T-helper 1 cell treated with Interleukin-12 subunit alpha and Interleukin-12 subunit beta and Interleukin-4 antibody, amounts not matched to agents 30 ng/mL and 1 ng/mL, for 36 hours (primary cell): ENCODE data around the gene TSEN2. TPM values are rescaled to one million over a fixed set of nuclear protein-coding genes. Genes with fewer than 3 reads are reported as not detected.
"Not testable (repeated sequence)": the region's sequence is repeated elsewhere in the genome, so short reads cannot be mapped to it uniquely, and the experiment has no call there.

Source experiments
- intact Hi-C: fragments of 100-400 bp; cut with micrococcal nuclease; formaldehyde crosslinking; loops from one replicate; pipeline ENCODE4 v1.15.1; 2024
- total RNA-seq: library from RNA; stranded (reverse); gene quantifications from 2 replicates; pipeline ENCODE4 v1.2.3, GENCODE V29; 2022

Gene TSEN2
- total RNA-seq, 1 donor from 2014 or later, result 13.3 TPM

GRCh38 chr3:12451960-12452359, 32.3 kb upstream of the TSEN2 start:
- intact Hi-C loops, result no loop called here

- intact Hi-C loops, result no loop called here
Measured at GRCh38 chr3:12452361-12453330, 31.6 kb upstream of the TSEN2 start.

- intact Hi-C loops, result no loop called here
Measured at GRCh38 chr3:12454076-12454815, 30.0 kb upstream of the TSEN2 start.

GRCh38 chr3:12454816-12455121, 29.5 kb upstream of the TSEN2 start:
- intact Hi-C loops, result no loop called here

GRCh38 chr3:12455740-12456139, 28.5 kb upstream of the TSEN2 start:
- intact Hi-C loops, result no loop called here

- intact Hi-C loops, result no loop called here
Measured at GRCh38 chr3:12456441-12456840, 27.8 kb upstream of the TSEN2 start.

GRCh38 chr3:12457380-12457779, 26.9 kb upstream of the TSEN2 start:
- intact Hi-C loops, result not testable (repeated sequence)

- intact Hi-C loops, result no loop called here
Measured at GRCh38 chr3:12458901-12459300, 25.4 kb upstream of the TSEN2 start.

- intact Hi-C loops, result no loop called here
Measured at GRCh38 chr3:12460127-12460526, 24.2 kb upstream of the TSEN2 start.

- intact Hi-C loops, result no loop called here
Measured at GRCh38 chr3:12461097-12461649, 23.1 kb upstream of the TSEN2 start.

- intact Hi-C loops, result no loop called here
Measured at GRCh38 chr3:12462159-12462947, 21.9 kb upstream of the TSEN2 start.

GRCh38 chr3:12463686-12464085, 20.6 kb upstream of the TSEN2 start:
- intact Hi-C loops, result no loop called here

GRCh38 chr3:12464181-12464580, 20.1 kb upstream of the TSEN2 start:
- intact Hi-C loops, result no loop called here

- intact Hi-C loops, result no loop called here
Measured at GRCh38 chr3:12465151-12465835, 19.0 kb upstream of the TSEN2 start.

GRCh38 chr3:12465836-12466225, 18.4 kb upstream of the TSEN2 start:
- intact Hi-C loops, result no loop called here

- intact Hi-C loops, result no loop called here
Measured at GRCh38 chr3:12467746-12468145, 16.5 kb upstream of the TSEN2 start.

- intact Hi-C loops, result no loop called here
Measured at GRCh38 chr3:12468276-12468675, 16.0 kb upstream of the TSEN2 start.

- intact Hi-C loops, result no loop called here
Measured at GRCh38 chr3:12468757-12469156, 15.5 kb upstream of the TSEN2 start.

GRCh38 chr3:12469222-12469621, 15.1 kb upstream of the TSEN2 start:
- intact Hi-C loops, result not testable (repeated sequence)

- intact Hi-C loops, result no loop called here
Measured at GRCh38 chr3:12470111-12470510, 14.2 kb upstream of the TSEN2 start.

- intact Hi-C loops, result no loop called here
Measured at GRCh38 chr3:12470680-12471079, 13.6 kb upstream of the TSEN2 start.
